ENCODE data around the gene TMEM184A.
"Not testable (repeated sequence)": the region's sequence is repeated elsewhere in the genome, so short reads cannot be mapped to it uniquely, and the experiment has no call there.

TMEM184A gene

DNA sequence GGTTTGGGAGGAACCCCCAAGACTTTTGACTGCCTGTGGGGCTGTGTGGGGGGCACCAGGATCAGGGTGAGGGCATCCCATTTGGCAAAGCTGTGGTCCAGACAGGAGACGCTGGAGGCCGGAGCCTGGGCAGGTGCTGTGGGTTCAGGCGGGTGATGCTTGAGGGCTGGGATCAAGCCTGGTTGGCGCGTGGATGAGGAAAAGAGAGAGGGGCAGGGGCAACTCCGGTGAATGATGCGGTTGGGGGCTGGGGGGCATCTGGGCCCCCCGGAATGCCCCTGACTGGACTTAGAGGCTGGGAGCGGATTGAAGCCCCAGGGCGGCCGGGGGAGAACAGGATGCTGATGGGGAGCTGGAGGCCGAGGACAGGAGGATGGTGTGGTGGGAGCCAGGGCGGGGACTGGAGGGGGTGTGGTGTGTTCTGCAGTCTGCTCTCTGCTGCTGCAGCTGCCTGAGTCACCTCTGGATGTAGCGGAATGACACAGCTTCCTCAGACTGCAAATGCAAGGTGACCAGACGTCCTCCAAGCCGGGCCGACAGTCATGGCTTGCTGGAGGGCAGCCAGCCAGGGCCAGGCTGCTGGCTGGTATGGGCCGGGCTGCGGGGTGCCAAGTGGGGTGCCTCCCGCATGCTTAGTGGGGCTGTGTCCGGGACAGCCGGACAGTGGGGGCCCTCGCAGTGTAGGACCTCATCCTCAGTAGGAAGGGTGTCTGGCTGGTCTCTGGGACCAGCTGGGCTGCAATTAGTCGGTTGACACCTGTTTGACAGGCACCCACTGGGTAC is 22.3 kb downstream of the TMEM184A start:
- DNase-seq (ENCODE audit: low read depth, low spot score), result no peak
- no peak overlapping the region for H3K4me3 ChIP-seq (ENCODE audit: low read length)

DNA sequence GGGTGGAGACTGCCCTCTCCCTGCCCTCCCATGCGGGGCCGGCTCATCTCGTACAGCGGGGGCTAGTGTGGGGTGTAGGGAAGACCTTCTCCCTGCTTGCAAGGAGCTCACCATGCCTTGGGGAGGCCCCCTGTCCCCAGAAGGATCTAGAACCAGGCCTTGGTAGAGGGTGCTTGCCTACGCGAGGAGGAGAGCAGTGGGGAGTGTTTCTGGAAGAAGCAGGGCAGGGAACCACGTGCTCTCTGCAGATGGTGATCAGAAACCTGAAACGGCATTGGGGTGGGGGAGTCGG is 22.8 kb downstream of the TMEM184A start:
- DNase-seq (ENCODE audit: low read depth, low spot score), result no peak
- no peak overlapping the region for H3K4me3 ChIP-seq (ENCODE audit: low read length)

DNA sequence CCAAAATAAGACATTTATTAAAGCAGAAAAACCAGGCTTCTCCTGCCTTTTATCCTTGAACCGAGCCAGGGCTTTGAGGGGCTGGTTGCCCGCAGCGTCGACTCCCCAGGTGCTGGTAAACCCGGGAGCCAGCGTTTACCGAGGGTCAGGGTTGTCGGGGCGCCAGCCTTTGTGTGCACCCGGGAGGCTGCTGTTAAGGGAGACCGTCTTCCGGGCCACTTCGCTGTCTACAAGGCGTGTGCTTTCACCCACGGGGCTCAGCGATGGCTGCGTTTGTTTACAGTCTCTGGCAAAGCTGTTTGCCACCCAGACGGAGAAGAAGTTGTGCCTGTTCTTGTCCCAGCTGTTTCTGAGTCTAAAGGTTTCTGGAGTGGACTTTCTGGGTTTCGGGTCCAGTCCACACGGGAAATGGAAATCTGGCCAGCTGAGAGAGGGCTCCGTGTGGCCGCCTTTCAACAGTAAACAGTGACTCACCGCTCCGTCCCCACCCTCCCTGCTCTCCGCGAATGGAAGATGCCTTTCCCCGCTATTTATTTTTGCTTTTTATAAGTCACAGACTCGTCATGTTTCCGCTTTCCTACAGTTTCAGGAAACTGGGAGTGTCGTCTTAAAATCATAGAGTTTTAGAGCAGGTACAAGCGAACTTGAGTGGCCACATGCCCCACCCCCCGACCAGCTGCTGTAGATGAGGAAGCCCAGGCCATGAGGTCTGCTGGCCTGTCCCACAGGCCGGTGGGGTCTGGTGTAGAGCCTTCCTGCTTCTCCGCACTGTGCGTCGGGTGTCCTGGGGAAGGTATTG is 23.4 kb downstream of the TMEM184A start:
- no peak for DNase-seq (ENCODE audit: low read depth, low spot score)
- H3K4me3 ChIP-seq (ENCODE audit: low read length), result no peak overlapping the region

DNA sequence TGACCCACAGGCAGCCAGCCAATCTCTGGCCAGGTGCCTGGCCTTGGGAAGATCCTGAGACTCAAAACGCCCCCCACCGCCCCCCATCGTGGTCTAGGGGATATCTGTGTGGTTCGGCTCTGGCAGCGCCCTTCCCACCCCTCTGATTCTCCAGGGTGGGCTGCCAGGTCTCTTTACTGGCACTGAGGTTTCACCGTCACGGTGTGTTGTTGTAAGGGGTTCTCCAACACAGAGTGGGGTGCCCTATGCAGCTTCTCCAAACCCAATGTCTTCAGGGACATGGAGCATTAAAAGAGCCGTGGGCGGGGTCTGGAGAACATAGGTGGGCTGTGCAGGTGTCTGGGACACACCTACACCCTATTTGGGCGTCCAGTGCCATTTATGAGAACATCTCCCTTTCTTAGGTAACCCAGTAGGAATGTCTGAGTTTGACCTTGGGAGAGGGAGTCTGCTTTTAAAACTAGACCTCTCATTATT is 24.0 kb downstream of the TMEM184A start:
- peak overlapping the region; percentile 63 for H3K4me3 ChIP-seq (ENCODE audit: low read length)
- DNase-seq (ENCODE audit: low read depth, low spot score), result no peak

DNA sequence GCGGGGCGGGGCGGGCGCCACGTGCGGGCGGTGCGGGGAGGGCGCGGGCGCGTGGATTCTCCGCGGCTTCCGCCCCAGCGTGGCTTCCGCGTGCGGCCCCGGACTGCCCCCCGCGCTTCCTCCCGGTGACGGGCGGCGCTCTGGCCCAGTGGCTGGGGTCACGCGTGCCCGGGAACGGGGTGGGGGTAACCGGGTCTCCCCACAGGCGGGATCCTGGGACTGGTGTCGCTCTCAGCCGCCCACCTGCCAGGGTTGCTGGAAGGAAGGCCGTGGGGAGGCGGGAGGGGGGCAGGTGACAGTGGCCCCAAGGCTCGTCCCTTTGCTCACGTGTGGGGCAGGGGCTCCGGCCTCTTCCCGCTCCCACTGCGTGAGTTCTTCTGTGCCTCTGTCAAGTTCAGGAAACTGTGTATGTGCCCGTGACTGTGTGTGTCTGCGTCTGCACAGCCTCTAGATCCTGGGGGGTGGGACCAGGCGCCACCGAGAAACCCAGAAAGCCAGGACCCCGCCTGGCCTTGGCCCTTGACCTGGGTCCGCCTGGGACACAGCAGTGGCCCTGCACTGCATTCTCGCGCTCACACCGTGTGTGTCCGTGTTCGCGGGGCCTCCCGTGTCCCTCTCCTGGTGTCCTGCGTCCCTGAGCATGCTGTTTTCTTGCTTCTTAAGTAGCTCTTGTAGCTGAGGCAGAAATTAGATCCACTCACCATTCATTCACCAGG is 24.6 kb downstream of the TMEM184A start:
- no peak for DNase-seq (ENCODE audit: low read depth, low spot score)
- H3K4me3 ChIP-seq (ENCODE audit: low read length), result peak overlapping the region; percentile 63

DNA sequence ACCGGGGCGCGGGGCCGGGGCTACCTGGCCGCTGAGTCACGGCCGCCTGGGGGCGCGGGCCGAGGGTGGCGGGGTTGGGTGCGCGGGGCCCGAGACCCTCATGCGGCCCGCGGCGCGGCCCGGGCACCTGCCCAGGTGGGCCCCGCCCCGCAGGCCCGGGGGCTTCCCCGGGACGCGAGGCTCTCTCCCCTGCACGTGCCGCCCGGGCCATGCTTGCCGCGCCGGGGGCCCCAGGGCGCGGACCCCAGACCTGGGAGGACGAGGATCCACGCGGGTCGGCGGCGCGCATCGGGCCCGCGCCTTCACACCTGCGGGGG is 25.1 kb downstream of the TMEM184A start:
- H3K4me3 ChIP-seq (ENCODE audit: low read length), result peak overlapping the region; percentile 63
- no peak for DNase-seq (ENCODE audit: low read depth, low spot score)

DNA sequence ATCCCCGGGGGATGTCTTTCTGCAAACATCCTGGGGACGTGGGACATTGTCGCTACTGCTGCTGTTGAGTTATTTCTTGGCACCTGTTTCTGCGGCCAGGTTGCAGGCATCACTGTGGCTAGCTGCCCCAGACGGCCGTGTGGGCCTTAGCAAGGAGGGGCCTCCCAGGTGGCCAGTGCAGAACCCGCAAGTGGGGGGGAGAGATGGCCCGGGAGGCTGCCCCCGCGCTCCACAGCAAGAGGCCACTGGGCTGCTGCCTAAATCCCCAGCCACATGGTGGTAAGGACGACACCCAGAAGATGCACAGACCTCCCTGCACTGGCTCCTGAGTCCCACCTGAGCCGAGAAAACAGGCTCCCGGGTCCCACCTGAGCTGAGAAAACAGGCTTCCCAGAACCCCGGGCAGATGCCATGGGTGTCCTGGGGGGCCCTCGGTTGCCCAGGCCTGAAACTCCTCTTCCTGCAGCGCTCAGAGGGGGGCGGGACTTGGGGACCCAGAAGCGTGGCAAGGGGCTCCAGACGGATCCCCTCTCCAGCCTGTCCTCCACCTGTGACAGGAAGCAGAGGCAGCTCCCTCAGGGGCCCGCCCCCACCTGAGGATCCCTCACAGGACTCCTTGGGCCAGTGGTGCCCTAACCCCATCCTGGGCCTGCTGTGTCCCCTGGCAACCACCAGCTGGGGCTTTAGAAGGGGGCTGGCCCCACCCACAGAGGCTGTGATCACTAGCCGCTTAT is 26.5 kb downstream of the TMEM184A start:
- no peak for DNase-seq (ENCODE audit: low read depth, low spot score)
- H3K4me3 ChIP-seq (ENCODE audit: low read length), result no peak overlapping the region

DNA sequence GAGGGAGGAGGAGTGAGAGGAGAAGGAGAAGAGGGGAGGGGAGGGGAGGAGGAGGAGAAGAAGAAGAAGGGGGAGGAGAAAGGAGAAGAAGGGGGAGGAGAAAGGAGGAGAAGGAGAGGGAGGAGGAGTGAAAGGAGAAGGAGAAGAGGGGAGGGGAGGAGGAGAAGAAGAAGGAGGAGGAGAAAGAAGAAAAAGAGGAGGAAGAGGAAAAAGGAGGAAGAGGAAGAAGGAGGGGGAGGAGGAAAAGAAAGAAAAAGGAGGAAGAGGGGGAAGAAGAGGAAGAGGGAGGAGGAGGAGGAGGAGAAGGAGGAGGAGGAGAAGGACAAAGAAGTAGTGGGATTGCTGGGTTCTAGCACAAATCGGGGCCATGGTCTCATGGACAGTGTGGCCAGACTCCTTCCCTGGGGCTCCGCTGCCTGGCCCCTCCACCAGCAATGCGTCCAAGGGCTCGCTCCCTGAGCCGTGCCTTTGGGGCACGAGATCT is 29.7 kb downstream of the TMEM184A start:
- no peak overlapping the region for H3K4me3 ChIP-seq (ENCODE audit: low read length)
- no peak for DNase-seq (ENCODE audit: low read depth, low spot score)

DNA sequence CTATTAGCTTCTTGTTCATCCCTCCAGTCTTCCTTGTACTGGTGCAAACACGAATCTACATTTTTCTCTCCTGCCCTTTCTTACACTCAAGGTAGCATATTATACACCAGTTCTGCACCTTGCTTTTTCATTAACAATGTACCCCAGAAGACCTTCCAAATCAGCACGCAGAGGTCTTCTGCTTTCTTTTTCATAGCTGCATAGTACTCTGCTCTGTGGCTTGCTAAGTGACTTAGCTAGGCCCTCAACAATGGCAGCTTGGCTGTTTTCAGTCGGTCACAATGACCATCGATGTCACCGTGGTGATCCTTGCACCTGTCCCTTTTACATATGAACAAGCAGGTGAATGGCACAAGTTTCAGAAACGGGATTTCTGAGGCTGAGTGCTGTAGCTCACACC is 30.6 kb downstream of the TMEM184A start:
- DNase-seq (ENCODE audit: low read depth, low spot score), result no peak
- H3K4me3 ChIP-seq (ENCODE audit: low read length), result no peak overlapping the region

DNA sequence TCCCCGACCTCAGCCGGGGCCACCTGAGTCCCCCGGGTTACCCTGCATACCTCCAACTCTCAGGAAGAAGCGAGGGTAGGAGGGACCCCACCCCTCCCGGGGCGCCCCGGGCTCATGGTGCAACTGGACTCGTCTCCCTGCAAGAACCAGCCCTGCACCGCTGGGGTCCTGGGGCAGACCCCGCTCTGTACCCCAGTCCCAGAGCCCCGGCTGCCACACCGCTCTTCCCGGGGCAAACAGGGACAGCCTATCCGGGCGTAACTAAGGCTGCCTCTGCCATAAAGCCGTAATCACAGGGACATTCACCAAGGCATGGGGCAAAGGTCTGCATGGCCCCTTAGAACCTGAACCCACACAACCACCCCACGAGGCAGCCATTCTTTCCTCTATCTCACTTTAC is 32.2 kb downstream of the TMEM184A start:
- H3K4me3 ChIP-seq (ENCODE audit: low read length), result no peak overlapping the region
- no peak for DNase-seq (ENCODE audit: low read depth, low spot score)

DNA sequence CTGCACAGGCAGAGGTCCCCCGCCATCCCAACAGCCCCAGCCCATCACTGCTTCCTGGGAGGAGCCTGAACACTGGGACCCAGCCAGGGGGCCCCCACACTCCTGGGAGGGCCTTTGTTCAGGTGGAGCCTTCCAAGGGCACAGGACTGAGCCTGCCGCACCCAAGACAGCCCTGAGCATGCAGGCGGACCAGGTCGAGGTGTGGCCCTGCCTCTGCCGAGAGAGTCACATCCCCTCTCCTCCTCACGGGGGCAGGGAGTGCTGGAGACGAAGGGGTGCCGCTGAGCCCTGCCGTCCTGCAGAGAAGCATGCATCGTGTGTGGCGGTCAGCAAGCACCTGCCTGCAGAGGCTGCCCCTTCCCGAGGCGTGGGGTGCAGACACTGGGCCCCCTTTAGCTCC is 32.8 kb downstream of the TMEM184A start:
- DNase-seq (ENCODE audit: low read depth, low spot score), result no peak
- H3K4me3 ChIP-seq (ENCODE audit: low read length), result no peak overlapping the region

DNA sequence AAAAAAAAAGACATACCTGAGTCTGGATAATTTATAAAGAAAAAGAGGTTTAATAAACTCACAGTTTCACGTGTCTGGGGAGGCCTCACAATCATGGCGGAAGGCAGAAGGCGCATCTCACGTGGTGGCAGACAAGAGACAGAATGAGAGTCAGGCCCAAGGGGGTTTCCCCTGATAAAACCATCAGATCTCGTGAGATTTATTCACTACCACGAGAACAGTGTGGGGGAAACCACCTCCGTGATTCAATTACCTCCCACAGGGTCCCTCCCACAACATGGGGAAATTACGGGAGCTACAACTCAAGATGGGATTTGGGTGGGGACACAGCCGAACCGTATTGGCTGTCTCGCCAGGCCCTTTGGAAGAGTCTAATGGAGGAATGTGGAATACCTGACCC is 34.5 kb downstream of the TMEM184A start:
- no peak for DNase-seq (ENCODE audit: low read depth, low spot score)
- H3K4me3 ChIP-seq (ENCODE audit: low read length), result no peak overlapping the region

DNA sequence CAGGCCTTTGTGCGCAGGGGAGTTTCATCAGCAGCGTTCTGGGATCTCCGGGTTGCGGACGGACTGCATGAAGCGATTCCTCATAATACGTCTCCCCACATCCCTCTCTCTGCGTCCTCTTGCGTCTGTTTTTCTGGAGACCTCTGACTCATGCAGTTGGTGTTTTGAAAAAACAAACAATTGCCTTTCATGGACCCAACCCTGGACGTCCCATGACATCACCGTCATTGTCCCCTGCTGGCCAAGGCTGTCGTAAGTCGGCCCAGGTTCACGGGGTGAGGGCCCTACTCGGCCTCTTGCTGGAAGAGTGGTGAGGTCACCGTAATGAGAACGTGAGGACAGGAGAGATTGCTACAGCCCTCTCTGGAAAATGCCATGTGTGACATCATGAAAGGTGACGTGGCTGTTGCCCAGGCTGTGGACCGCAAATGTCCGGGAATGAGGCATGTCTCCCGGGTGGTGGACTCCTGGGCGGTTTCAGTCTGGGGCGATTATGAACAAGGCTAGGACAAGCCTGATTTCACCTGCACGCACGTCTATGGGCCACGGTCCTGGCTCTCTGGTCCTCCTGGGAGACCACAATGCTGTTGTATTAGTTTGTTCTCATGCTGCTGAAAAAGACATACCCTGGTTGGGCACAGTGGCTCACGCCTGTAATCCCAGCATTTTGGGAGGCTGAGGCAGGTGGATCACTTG is 35.3 kb downstream of the TMEM184A start:
- H3K4me3 ChIP-seq (ENCODE audit: low read length), result no peak overlapping the region
- no peak for DNase-seq (ENCODE audit: low read depth, low spot score)

DNA sequence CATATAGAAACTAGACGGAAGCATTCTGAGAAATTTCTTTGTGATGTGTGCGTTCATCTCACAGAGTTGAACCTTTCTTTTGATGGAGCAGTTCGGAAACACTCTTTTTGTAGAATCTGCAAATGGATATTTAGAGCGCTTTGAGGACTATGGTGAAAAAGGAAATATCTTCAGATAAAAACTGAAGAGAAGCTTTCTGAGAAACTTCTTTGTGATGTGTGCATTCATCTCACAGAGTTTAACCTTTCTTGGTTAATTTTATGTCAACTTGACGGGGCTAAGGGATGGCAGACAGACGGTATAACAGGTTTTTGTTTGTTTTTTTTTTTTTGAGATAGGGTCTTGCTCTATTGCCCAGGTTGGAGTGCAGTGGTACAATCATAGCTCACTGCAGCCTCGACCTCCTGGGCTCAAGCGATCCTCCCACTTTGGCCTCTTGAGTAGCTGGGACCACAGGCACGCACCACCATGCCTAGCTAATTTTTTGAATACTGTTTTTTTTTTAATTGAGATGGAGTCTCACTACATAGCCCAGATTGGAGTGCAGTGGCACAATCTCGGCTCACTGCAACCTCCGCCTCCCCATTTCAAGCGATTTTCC is 36.6 kb downstream of the TMEM184A start:
- not testable (repeated sequence) for H3K4me3 ChIP-seq (ENCODE audit: low read length); DNase-seq (ENCODE audit: low read depth, low spot score)

DNA sequence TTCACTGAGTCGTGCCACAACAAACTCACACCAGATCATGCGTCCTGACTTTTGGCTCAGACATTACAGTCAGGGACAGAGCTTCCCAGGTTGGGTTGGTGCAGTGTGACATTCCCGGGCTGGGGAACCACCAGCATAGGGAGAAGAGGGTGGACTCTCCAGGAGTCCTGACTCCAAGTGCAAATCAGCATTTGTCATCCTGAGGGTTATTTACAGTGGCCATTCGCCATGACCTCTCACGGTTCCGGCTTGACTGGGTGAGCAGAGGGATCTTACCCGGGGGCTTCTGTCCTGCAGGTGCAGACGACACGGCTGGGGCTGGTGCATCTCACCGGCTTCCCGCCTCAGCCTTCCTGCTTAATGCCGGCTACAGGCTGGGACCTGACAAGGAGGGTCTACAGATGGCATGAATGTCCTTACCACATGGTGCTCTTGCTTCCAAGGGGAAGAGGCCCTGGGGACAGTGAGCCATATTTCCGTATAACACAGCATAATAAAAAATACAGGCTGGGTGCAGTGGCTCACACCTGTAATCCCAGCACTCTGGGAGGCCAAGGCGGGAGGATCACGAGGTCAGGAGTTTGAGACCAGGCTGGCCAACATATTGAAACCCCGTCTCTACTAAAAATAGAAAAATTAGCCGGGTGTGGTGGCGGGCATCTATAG is 39.3 kb downstream of the TMEM184A start:
- no peak for DNase-seq (ENCODE audit: low read depth, low spot score)
- H3K4me3 ChIP-seq (ENCODE audit: low read length), result no peak overlapping the region

DNA sequence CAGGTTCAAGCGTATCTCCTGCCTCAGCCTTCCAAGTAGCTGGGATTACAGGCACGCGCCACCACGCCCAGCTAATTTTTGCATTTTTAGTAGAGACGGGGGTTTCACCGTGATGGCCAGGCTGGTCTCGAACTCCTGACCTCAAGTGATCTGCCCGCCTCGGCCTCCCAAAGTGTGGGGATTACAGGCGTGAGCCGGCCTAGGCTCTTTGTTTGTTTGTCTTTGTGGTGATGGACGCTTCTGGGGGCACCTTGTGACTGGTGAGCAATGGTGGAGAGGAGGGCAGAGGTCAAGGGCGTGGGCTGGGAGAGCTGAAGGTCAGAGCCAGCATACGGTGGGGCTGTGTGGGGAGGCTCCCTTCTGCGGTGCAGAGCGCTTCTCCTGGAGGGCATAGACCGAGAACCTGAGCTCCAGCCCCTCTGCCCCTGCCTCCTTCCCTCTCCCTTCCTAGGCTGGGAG is 40.5 kb downstream of the TMEM184A start:
- H3K4me3 ChIP-seq (ENCODE audit: low read length); DNase-seq (ENCODE audit: low read depth, low spot score): not testable (repeated sequence)

DNA sequence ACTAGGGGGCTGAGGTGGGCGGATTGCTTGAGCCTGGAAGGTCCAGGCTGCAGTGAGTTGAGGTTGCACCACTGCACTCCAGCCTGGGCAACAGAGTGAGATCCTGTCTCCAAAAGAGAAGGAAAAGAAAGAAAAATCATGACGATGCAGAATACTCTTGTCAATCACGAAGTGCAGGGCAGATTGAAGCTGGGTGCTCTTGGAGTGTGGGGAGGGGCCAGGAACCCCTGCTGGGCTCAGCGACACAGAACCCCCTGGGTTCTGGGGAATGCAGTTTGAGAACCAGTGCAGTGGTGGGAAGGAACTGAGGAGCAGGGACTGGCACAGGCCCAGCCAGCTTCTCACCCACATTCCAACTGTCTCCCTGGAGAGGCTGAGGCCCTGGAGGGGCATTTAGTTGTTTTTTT is 41.0 kb downstream of the TMEM184A start:
- no peak overlapping the region for H3K4me3 ChIP-seq (ENCODE audit: low read length)
- DNase-seq (ENCODE audit: low read depth, low spot score), result no peak

DNA sequence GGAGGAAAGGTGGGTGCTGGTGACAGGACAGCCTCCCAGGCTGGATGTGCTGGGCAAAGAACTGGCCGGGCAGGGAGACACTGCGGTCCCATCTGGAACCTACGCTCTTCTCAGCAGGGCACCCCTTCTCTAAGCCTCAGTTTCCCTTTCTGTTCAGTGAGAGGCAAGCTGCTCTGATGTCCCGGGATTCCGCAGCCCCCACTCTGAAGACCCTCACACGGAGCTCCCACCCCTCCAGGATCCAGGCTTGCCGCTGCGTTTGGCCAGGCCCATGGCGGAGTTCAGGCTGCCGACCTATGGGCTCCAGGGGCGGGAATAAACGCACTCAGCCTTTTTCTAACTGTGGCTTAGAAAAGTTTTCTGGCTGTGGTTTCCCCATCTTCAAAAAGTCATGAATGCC is 41.6 kb downstream of the TMEM184A start:
- H3K4me3 ChIP-seq (ENCODE audit: low read length), result no peak overlapping the region
- DNase-seq (ENCODE audit: low read depth, low spot score), result peak; percentile 60

Measured in Jurkat, Clone E6-1 (cell line).